ENCODE results near the gene RAG2.

DNA sequence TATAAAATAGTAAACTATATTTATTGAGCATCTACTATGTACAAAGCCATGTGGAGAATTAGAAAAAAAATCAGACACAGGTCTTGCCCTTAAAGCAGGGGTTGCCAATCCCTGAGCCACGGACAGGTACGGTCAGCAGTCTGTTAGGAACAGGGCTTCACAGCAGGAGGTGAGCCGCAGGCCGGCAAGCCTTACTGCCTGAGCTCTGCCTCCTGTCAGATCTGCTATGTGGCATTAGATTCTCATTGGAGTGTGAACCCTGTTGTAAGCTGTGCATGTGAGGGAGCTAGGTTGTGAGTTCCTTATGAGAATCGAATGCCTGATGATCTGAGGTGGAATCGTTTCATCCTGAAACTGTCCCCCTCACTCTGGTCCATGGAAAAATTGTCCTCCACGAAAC is 2.1 kb upstream of the RAG2 start:
- TF ChIP-seq, protein P1, sequence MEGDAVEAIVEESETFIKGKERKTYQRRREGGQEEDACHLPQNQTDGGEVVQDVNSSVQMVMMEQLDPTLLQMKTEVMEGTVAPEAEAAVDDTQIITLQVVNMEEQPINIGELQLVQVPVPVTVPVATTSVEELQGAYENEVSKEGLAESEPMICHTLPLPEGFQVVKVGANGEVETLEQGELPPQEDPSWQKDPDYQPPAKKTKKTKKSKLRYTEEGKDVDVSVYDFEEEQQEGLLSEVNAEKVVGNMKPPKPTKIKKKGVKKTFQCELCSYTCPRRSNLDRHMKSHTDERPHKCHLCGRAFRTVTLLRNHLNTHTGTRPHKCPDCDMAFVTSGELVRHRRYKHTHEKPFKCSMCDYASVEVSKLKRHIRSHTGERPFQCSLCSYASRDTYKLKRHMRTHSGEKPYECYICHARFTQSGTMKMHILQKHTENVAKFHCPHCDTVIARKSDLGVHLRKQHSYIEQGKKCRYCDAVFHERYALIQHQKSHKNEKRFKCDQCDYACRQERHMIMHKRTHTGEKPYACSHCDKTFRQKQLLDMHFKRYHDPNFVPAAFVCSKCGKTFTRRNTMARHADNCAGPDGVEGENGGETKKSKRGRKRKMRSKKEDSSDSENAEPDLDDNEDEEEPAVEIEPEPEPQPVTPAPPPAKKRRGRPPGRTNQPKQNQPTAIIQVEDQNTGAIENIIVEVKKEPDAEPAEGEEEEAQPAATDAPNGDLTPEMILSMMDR (IDR thresholded peaks at IDR 0.05): no peak
- TF ChIP-seq POLR2A (IDR thresholded peaks at IDR 0.05) (no peak), EP300 (IDR thresholded peaks at IDR 0.05) (no peak)
